Smooth muscle cell of the pulmonary artery (primary cell): Measurements from ENCODE around the gene CCDC92B. TPM values are rescaled to one million over a fixed set of nuclear protein-coding genes. Genes with fewer than 3 reads are reported as not detected.

Source experiments
- total RNA-seq: library from RNA; depleted of rRNA; stranded (reverse); fragments of >200 nt; gene quantifications from 2 replicates; pipeline ENCODE4 v1.2.3, GENCODE V29; 2014

Gene CCDC92B
- not detected in 2 replicates for total RNA-seq

DNA sequence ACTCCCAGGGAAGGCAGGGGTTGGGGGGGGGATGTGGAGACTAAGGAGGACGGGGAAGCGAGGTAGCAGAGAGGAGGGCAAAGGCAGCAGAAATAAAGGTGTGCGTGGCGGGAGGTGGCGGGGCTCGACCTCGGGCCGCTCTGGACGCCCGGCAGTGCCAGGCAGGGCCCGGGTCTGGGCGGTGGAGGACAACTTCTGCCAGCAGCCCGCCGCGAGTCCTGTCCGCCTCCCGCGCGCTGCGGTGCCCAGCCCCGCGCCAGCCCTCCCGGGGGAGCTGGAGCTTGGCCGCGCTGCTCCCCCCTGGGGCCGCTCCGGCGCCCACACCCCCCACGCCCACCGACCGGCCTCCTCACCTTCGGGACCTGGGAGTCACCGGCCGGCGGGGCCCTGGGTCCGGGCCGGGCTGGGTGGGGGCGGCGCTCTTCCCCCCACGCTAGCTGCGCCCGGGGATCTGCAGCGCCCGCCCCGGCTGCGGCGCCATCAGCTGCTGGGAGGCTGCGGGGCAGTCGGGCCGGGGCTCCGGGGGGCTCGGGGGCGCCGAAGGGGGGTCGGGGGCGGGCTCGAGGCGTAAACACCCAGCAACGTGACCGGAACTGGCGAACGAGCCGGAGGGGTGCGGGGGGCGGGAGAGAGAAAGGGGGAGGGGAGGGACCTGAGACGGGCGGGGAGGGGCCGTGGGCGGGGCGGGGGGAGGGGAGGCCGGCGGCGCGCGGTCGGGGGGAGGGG is at the start of gene CCDC92B:
Gene CCDC92B (minus strand): TSS at position 595 of the 726 bp plus-strand sequence. CDS start 14,507 bp downstream, outside the sequence.

DNA sequence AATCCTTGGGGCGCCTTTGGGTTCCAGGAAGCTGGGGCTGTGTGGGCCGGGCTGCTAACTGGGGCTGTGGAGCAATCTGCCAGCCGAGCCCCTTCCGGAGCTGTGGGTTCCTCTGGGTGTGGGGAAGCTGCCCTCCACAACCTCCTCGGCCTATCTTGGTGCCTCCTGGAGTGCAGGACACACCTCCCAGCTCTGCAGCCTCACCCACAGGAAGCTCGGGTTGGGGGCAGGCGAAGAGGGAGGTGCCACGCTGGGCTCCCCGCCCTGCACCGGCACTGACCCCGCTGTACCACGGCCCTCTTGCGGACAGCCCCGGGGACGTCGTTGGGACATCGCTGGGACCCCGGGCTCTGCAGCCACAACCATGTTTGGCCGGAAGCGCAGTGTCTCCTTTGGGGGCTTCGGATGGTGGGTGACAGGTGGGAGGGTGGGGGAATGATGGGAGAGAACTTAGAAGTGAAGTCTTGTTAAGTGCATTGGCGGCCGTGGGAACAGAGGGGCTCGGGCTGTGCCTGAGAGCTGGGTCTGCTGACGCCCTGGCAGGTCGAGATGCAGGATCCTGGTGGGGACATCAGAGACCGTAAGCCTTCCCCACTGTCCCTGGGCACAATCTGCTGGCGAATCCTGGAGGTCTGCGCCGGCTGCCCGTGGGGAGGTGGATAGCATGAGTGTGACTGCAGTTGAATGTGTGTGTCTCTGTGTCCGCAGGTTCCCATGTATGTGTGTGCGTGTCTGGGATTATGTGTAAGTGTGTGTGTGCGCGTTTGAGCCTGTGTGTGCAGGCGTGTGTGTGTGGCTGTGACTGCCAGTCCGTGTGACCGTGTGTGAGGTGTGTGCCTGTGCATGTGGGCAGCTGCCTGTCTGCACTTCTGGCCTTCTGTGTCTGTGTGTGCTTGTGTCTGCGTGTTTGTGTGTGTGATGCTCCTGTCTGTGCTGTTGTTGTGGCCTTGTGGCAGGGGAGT is 47.0 kb upstream of the CCDC92B start, which contains the start of gene RAP1GAP2:
Gene RAP1GAP2 (plus strand): TSS at position 275 of the 962 bp plus-strand sequence. CDS start 90 bp downstream, at position 365.

DNA sequence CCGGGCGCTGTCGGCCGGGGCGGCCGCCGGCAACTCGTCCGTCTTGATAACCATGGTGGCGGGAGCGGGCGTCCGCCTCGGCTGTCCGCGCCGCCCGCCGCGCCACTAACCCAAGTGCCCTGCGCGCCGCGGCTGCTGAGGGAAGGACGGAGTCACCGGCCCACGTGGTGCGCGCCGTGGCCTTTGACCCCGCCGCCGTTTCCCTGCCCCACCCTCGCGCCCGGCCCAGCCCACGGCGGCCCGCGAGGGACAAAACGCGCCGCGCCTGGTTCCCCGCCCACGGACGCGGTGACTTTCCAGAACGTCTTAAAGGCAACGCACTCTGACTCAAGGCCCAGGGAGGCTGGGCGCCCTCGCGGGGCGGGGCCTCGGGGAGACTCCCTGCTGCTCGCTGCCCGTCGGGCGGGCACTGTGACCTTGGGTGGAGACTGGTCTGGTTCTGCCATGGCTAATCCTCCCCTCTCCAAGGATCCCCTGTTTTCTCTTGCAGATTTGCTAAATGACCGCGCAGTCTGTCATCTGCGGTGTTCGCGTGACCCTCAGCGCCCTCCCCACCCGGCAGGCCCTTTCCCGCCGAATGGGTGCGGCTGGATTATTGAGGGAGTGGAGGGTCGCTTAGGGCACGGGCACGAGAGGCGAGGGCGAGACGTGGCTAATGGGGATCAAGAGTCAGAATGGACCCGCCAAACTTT is 37.7 kb downstream of the CCDC92B start, which contains the start of gene CLUH:
Gene CLUH (minus strand): TSS at position 157 of the 692 bp plus-strand sequence. CDS start 103 bp downstream, at position 54.

Other genes with a start within 250 kb of the CCDC92B start
- 14.7 and 14.9 TPM in 2 replicates for gene METTL16, start 237.8 kb downstream of the CCDC92B start, total RNA-seq
- gene PAFAH1B1, start 156.0 kb downstream of the CCDC92B start, total RNA-seq: 132 and 144 TPM in 2 replicates
- gene CLUH, start 37.9 kb downstream of the CCDC92B start, total RNA-seq: 34.5 and 62.4 TPM in 2 replicates
- 1.2 TPM in 2 replicates for gene RAP1GAP2, start 46.8 kb upstream of the CCDC92B start, total RNA-seq